GM12874 (cell line): ENCODE data around the gene DDX31.

Experiments
- CTCF ChIP-seq: IDR thresholded peaks from 2 replicates; pipeline ENCODE4 v1.5.1; 2011; ENCODE audit warnings: low read depth, mild to moderate bottlenecking, control low read depth, low read length, moderate library complexity; ENCODE audit not compliant: insufficient read depth

DDX31 gene

DNA sequence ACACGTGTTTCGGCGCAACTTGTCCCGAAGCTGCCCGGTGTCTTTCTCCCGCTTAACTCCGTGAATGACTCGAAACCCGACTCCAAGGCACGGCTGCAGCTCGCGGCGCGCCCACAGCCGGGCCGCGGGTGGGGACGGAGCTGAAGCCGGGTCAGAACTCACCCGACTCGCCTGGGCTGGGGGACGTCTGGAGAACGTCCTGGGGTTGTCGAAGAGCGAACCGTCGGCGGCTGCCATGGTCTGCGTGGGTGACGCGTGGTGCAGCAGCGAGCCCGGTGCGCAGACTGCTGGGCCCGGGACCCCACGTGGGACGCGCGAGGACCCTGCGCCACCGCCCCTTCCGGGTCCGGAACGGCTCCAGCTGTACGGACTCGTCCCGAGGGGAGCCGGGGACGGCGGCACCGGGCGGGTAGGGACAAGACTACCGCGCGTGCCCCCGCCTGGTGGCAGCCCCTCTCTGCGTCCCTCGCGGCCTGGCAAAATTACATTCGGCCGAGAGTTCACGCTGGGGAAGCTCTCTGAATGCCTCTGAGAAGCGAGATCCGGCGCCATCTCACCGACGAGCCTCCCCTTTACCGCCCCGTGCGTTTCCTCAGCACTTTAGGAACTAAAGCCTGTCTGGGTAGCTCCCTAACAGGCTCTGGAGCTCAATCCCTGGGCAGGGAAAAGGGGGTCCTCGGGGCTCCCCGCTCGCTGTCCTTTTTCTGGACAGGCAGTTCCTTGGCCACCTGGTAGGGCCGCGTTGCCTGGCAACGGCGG, at the start of gene DDX31:
TSS of gene DDX31 (minus strand) at position 286 of the 759 bp plus-strand sequence. CDS start at position 237, 49 bp downstream.
- TF ChIP-seq CTCF = no peak

DNA sequence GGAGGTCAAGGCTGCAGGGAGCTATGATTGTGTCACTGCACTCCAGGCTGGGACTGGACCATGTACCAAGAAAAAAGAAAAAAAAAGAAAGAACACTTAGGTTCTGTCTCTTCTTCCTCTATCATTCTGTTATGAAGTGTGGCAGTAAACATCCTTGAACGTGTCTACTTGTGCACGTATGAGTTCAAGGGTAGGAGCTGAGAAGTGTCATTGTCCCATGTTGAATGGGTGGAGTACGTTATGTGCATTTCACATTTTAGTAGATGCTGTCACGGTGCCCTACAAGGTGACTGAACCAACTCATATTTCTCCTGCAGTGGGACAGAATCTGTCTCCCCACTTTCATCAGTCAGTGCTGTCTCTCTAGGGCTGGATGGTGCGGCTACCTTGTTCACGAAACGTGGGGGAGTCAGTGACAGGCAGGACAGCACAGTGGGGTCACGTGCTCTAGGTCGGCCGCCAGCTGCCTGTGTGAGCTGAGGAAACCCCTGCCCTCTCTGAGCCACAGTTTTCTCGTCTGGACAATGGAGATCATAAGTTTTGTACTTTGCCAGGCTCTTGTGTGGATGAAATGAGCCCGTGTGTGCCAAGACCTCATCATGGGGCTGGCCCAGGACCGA, 47.7 kb upstream of the DDX31 start:
- TF ChIP-seq CTCF = no peak

DNA sequence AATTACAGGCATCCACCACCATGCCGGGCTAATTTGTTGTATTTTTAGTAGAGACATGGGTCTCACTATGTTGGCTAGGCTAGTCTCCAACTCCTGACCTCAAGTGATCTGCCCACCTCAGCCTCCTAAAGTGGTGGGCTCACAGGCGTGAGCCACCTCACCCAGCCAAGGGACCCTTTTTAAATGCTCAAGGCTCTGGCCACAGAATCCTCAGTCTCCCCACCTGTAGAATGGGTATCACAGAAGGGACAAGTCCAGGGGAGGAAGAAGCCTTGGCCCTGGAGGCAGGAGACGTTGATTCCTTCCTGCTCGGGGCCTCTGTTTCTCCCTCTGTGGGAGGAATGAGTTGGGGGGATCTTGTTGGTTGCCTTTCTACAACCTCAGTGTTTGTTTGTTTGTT, 46.2 kb upstream of the DDX31 start:
- TF ChIP-seq CTCF = no peak

- TF ChIP-seq CTCF = no peak
Observed at GRCh38 chr9:132712753-132713152, 43.0 kb upstream of the DDX31 start.

DNA sequence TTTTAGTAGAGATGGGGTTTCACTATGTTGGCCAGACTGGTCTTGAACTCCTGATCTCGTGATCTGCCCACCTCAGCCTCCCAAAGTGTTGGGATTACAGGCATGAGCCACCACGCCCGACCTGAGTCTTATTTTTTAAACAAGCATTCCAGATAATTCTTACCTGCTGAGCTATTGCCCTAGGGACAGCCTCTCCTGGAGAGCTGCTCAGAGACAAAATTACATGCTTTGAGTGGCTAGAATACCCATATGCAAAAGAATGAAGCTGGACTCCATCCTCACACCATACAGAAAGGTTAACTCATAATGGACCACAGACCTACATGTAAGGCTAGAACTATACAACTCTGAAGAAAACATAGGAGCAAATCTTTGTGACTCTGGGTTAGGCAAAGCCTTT, 42.1 kb upstream of the DDX31 start:
- no peak for TF ChIP-seq CTCF

GRCh38 chr9:132710333-132710732, 40.5 kb upstream of the DDX31 start:
- TF ChIP-seq CTCF = no peak

DNA sequence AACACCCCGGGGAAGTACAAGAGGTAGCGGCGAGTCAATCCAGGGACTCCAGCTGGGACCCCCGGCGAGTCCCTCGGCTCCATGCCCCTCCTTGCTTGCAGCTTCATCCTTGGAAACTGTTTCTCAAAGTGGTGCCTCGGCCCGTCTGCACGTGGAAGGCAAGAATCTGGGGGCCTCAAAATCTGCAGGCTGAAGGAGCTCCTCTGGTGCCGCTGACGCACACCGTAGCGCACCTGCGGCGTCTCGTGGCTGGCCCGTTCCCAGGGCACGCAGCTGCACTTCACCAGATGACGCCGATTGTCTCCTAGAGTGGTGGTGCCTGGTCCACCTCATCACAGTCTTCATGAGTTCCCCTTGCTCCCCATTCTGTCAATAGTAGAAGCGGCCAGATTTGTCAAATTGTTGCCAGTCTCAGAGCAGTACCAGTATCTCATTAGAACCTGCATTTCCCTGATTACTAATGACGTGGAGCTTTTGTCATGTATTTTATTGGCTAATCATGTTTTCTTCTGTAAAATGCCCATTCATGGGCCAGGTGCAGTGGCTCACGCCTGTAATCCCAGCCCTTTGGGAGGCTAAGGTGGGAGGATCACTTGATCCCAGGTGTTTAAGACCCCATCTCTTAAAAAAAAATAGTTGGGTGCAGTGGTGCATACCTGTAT, 39.1 kb upstream of the DDX31 start:
- TF ChIP-seq CTCF = no peak
